GM23338 (cell line): ENCODE measurements around the gene DENND2A.

Source experiments
- CTCF ChIP-seq, 2 experiments: fragments of 200-600 bp in 1 of 2; sonication (generic) in 1 of 2; conservative IDR thresholded peaks; 2 replicates each; pipeline versions ENCODE4 v1.5.1 to v1.6.1; 2016 to 2017; ENCODE audit warnings: antibody characterized with exemption in 2 of 2, low read depth in 2 of 2, mild to moderate bottlenecking in 2 of 2, moderate library complexity in 1 of 2
- EZH2 ChIP-seq: fragments of 200-600 bp; sonication (generic); IDR thresholded peaks from one replicate; pipeline ENCODE4 v1.8.0; 2017; ENCODE audit warnings: antibody characterized with exemption, mild to moderate bottlenecking, low read depth; ENCODE audit not compliant: unreplicated experiment
- EZH2phosphoT487 ChIP-seq: fragments of 200-600 bp; sonication (generic); IDR thresholded peaks from one replicate; pipeline ENCODE4 v1.8.1; 2018; ENCODE audit warnings: antibody characterized with exemption; ENCODE audit not compliant: unreplicated experiment

- no peak for TF ChIP-seq EZH2
- no peak for TF ChIP-seq CTCF (conservative IDR thresholded peaks at IDR 0.05; ENCODE audit: low read depth in 2 of 2)
- no peak for TF ChIP-seq EZH2phosphoT487
Observed at GRCh38 chr7:140584195-140584851, 56.3 kb downstream of the DENND2A start.
